Suprapubic skin (tissue), 4 donors: ENCODE measurements around the gene MSANTD4. TPM values are rescaled to one million over a fixed set of nuclear protein-coding genes. Genes with fewer than 3 reads are reported as not detected.
"Not testable (repeated sequence)": the region's sequence is repeated elsewhere in the genome, so short reads cannot be mapped to it uniquely, and the experiment has no call there.

Experiments used
- DNase-seq, 2 donors: peaks; one replicate each; pipeline ENCODE4 v3.0.0-alpha.2; 2019; ENCODE audit warnings: low spot score in 2 of 2
- H3K27ac ChIP-seq: fragments of 200-600 bp; sonication (generic); one replicate; pipeline ENCODE4 v1.5.1; 2019
- H3K27me3 ChIP-seq: fragments of 200-600 bp; sonication (generic); one replicate; pipeline ENCODE4 v1.5.1; 2019
- H3K36me3 ChIP-seq: fragments of 200-600 bp; sonication (generic); one replicate; pipeline ENCODE4 v1.5.1; 2019
- H3K4me1 ChIP-seq: fragments of 200-600 bp; sonication (generic); one replicate; pipeline ENCODE4 v1.5.1; 2019
- H3K4me3 ChIP-seq: fragments of 200-600 bp; sonication (generic); one replicate; pipeline ENCODE4 v1.5.1; 2019; ENCODE audit warnings: mild to moderate bottlenecking
- H3K9me3 ChIP-seq: fragments of 200-600 bp; sonication (generic); one replicate; pipeline ENCODE4 v1.5.1; 2019
- EP300 ChIP-seq: sonication (generic); formaldehyde crosslinking; IDR thresholded peaks from one replicate; pipeline ENCODE4 v1.6.1; 2017; ENCODE audit warnings: antibody characterized with exemption
- POLR2A ChIP-seq, 2 donors: fragments of 450-650 bp; IDR thresholded peaks; one replicate each; pipeline ENCODE4 v1.6.1; 2017; ENCODE audit warnings: antibody characterized with exemption in 2 of 2, mild to moderate bottlenecking in 2 of 2, moderate library complexity in 2 of 2
- POLR2AphosphoS5 ChIP-seq, 3 donors: sonication (generic); formaldehyde crosslinking; IDR thresholded peaks; one replicate each; pipeline ENCODE4 v1.6.1; 2017; ENCODE audit warnings: antibody characterized with exemption in 3 of 3
- WGBS: methylation state at CpG from one replicate; pipeline ENCODE4 v1.1.5; 2018; 5-methylcytosine and 5-hydroxymethylcytosine counted together
- total RNA-seq, 4 donors: library from RNA; depleted of rRNA; stranded (reverse); fragments of >200 nt; gene quantifications; one replicate each; pipeline ENCODE4 v1.1.0, GENCODE V29; 2016
- TF ChIP-seq, protein P1 (sequence below), 2 donors: fragments of 200-600 bp in 1 of 2; fragments of 450-650 bp in 1 of 2; sonication (generic) in 1 of 2; IDR thresholded peaks; one replicate each; pipeline ENCODE4 v1.5.1; 2016 to 2019; ENCODE audit warnings: antibody characterized with exemption in 2 of 2, mild to moderate bottlenecking in 1 of 2, moderate library complexity in 1 of 2

MSANTD4 gene
- total RNA-seq, 4 donors from 2014 or later, result 5.2 to 28.3 (median 9.8) TPM

DNA sequence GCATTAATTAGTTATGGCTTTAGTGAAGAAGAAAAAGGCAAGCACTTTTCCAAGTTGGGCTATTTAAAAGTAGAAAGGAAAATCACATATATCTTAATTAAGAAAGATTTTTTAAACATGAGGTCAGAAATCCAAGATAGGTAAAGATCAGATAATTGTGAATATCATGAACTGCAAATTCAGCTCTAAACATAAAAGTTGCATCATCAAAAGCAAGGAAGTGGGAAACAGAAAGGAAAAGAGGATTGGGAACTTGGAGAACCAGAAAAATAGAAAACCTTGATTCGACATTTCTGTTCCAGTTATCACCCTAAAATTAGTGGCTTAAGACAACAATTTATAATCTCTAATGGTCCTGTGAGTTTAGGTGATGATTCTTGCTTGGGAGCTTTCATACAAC lies 37.6 kb upstream of the MSANTD4 start:
- no peaks in the 10 kb centered on the region for H3K4me1 ChIP-seq
- no peak for DNase-seq
- H3K27me3 ChIP-seq, result no peaks in the 10 kb centered on the region
- H3K9me3 ChIP-seq, result no peaks in the 10 kb centered on the region
- TF ChIP-seq, protein P1, sequence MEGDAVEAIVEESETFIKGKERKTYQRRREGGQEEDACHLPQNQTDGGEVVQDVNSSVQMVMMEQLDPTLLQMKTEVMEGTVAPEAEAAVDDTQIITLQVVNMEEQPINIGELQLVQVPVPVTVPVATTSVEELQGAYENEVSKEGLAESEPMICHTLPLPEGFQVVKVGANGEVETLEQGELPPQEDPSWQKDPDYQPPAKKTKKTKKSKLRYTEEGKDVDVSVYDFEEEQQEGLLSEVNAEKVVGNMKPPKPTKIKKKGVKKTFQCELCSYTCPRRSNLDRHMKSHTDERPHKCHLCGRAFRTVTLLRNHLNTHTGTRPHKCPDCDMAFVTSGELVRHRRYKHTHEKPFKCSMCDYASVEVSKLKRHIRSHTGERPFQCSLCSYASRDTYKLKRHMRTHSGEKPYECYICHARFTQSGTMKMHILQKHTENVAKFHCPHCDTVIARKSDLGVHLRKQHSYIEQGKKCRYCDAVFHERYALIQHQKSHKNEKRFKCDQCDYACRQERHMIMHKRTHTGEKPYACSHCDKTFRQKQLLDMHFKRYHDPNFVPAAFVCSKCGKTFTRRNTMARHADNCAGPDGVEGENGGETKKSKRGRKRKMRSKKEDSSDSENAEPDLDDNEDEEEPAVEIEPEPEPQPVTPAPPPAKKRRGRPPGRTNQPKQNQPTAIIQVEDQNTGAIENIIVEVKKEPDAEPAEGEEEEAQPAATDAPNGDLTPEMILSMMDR (IDR thresholded peaks at IDR 0.05), result no peak
- TF ChIP-seq EP300 (no peak), POLR2A (IDR thresholded peaks at IDR 0.05) (no peak), POLR2AphosphoS5 (IDR thresholded peaks at IDR 0.05) (no peak)
- H3K4me3 ChIP-seq, result no peak overlapping the region
- H3K27ac ChIP-seq, result no peak overlapping the region
- peaks cover 5% of the 10 kb centered on the region for H3K36me3 ChIP-seq
- 95% methylated on average over 1 of the region's 1 CpG for WGBS

DNA sequence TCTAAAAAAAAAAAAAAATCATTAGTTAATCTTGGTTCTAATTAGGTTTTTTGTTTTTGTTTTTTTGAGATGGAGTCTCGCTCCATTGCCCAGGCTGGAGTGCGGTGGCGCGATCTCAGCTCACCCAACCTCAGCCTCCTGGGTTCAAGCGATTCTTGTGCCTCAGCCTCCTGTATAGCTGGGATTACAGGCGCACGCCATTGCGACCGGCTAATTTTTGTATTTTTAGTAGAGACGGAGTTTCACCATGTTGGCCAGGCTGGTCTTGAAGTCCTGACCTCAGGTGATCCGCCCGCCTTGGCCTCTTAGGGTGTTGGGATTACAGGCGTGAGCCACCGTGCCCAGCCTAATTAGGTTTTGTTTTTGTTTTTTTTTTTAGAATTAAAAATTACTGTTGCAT lies 36.3 kb upstream of the MSANTD4 start:
- not testable (repeated sequence) for H3K27ac ChIP-seq, H3K4me3 ChIP-seq, H3K9me3 ChIP-seq, DNase-seq, H3K36me3 ChIP-seq, H3K4me1 ChIP-seq, H3K27me3 ChIP-seq
- 94% methylated on average over 14 of the region's 14 CpGs for WGBS

DNA sequence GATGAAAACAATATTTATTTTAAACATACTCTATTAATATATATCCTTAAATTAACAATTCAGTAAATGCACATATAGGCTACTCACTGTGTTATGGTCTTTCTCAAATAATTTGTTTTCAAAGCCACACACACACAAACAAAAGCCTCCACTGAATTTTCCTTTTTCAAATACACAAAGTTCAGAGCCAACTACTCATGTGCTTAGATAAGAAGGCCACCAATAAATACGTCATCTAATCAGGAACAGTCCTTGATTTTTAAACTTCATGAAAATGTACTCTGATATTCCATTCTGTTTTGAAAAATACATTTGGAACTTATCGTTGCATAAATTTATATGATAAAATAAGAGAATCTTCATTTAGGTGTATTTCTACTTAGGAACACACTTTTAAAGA lies 29.1 kb upstream of the MSANTD4 start:
- 79% methylated on average over 2 of the region's 2 CpGs for WGBS

DNA sequence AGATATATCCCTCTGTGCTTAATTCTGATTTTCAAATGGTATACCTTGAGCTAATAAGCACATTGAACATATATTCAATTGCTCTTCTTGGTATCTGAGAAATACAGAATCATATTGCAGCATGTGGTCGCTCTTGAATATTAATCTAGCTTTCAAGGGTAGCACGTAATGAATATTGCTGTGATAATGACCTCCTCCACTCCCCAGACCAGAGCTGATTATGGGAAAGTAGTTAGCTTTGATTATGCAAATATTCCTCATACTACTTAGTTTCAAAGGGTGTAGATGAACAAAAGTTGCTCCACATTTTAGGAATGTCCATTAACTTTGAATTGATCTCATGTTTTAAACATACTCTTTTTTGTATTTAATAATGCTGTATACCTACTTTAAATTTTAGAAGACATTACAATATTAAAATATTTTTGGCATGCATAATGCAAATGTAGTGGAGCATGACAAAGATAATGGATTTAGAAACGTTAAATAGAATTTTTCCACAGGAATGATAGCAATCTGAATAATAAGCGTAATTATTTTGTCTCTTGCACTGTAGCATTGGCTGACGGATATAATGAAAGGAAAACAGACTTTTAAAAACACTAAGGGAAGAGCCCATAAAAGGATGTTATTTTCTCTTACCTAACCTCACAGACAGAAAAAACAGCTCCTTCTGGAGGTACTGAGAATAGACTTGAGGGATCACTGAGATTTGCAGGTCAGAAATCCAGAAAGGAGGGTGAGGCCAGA lies 27.9 kb upstream of the MSANTD4 start:
- Histone ChIP-seq H3K36me3 (no peaks in the 10 kb centered on the region), H3K9me3 (no peaks in the 10 kb centered on the region), H3K27ac (no peak overlapping the region), H3K4me3 (no peak overlapping the region), H3K27me3 (no peaks in the 10 kb centered on the region), H3K4me1 (no peaks in the 10 kb centered on the region)
- DNase-seq, result no peak
- 74% methylated on average over 5 of the region's 5 CpGs for WGBS
- TF ChIP-seq POLR2AphosphoS5 (IDR thresholded peaks at IDR 0.05) (no peak), EP300 (no peak), POLR2A (IDR thresholded peaks at IDR 0.05) (no peak)
- TF ChIP-seq, protein P1 (IDR thresholded peaks at IDR 0.05), result no peak

More for the DNA sequence above, 29.1 kb upstream of the MSANTD4 start:
- H3K4me3 ChIP-seq, result no peak overlapping the region
- no peaks in the 10 kb centered on the region for H3K4me1 ChIP-seq
- TF ChIP-seq POLR2A (IDR thresholded peaks at IDR 0.05) (no peak), EP300 (no peak), POLR2AphosphoS5 (IDR thresholded peaks at IDR 0.05) (no peak)
- TF ChIP-seq, protein P1 (IDR thresholded peaks at IDR 0.05), result no peak
- no peaks in the 10 kb centered on the region for H3K27me3 ChIP-seq
- no peaks in the 10 kb centered on the region for H3K9me3 ChIP-seq
- no peaks in the 10 kb centered on the region for H3K36me3 ChIP-seq
- DNase-seq, result no peak
- no peak overlapping the region for H3K27ac ChIP-seq

DNA sequence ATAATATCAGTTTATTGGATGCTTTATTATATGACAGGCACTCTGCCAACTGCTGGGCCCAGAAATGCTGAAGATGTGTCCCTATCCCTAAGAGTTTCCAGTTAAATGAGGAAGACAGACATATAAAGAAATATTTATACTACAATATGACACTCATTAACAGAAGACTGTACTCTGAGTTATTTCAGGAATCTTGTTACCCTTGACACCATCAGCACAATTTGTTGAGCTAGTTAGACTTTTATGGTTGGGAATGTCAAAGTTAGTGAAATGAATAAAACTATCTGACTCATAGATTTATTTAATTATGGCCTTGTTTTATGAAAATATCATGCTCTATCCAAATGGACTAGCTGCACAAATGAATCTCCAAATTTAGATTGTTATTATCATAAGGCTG lies 25.6 kb upstream of the MSANTD4 start:
- no peak overlapping the region for H3K4me3 ChIP-seq
- H3K4me1 ChIP-seq, result no peaks in the 10 kb centered on the region
- DNase-seq, result no peak
- H3K27me3 ChIP-seq, result no peaks in the 10 kb centered on the region
- no peak overlapping the region for H3K27ac ChIP-seq
- H3K36me3 ChIP-seq, result no peaks in the 10 kb centered on the region
- H3K9me3 ChIP-seq, result no peaks in the 10 kb centered on the region
- TF ChIP-seq POLR2A (IDR thresholded peaks at IDR 0.05) (no peak), POLR2AphosphoS5 (IDR thresholded peaks at IDR 0.05) (no peak), EP300 (no peak)
- TF ChIP-seq, protein P1 (IDR thresholded peaks at IDR 0.05), result no peak

DNA sequence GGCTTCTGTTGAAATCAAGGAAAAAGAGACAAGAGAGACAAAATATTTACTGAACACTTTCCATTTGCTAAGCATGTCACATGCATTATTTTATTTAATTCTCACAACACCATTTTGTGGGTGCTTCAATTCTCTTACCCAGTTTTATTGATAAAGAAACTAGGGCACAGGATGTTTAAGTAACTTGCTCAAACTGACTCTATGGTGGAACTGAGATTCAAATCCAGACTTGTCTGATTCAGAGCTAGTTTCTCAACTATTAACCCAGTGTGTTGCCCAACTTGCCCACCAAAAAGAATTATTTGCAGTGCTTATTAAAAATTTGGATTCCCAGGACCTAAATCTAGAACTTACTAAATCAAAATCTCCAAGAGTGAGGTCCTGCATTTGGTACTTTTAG lies 21.5 kb upstream of the MSANTD4 start:
- no peak overlapping the region for H3K27ac ChIP-seq
- TF ChIP-seq, protein P1 (IDR thresholded peaks at IDR 0.05), result no peak
- no peak overlapping the region for H3K4me3 ChIP-seq
- DNase-seq, result no peak
- no peaks in the 10 kb centered on the region for H3K9me3 ChIP-seq
- no peaks in the 10 kb centered on the region for H3K4me1 ChIP-seq
- H3K36me3 ChIP-seq, result no peaks in the 10 kb centered on the region
- H3K27me3 ChIP-seq, result no peaks in the 10 kb centered on the region
